ENCODE measurements around the gene TAF1D. TPM values are rescaled to one million over a fixed set of nuclear protein-coding genes. Genes with fewer than 3 reads are reported as not detected.

TAF1D gene
- total RNA-seq, 3 donors from 2014 or later (not counting 1 experiment from before 2014, with no cell fraction given), result 76.3 to 110 (median 109) TPM

DNA sequence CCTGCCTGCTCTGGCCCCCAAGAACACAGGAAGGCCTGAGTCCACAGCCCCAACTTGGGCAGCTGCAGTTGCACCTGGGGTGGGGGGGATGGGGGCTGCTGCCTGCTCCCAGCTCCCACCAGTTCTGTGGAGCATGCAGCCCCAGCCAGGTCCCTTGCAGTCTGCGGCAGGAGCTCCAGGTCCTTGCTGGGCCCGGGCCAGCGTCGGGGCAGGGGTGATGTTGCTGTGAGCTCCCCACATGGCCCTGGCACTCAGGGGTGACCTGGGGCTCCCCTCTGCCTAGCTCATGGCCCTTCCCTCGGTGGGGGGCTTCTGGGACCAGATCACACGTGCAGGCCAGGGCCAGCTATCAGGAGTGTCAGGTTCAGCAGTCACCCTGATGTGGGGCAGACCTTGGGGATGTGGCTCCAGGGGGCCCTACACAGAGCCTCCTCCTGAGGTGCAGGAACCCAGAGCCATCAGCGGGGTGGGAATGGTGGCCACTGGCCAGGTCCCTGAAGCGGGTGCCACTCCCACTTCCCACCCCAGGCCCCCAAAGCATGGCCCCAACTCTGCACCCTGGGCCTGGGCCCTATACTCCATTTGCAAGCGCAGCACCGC, 32.4 kb upstream of the TAF1D start:
- Mint-ChIP-seq H3K4me3 (no peak overlapping the region), H3K4me1 (no peaks in the 10 kb centered on the region), H3K9me3 (no peaks in the 10 kb centered on the region), H3K27me3 (ENCODE audit: low read depth in 2 of 2) (no peaks in the 10 kb centered on the region), H3K27ac (no peak overlapping the region), H3K36me3 (no peaks in the 10 kb centered on the region)
- no peak overlapping the region for H3K27ac ChIP-seq (ENCODE audit: low read length)
- TF ChIP-seq, protein P1, sequence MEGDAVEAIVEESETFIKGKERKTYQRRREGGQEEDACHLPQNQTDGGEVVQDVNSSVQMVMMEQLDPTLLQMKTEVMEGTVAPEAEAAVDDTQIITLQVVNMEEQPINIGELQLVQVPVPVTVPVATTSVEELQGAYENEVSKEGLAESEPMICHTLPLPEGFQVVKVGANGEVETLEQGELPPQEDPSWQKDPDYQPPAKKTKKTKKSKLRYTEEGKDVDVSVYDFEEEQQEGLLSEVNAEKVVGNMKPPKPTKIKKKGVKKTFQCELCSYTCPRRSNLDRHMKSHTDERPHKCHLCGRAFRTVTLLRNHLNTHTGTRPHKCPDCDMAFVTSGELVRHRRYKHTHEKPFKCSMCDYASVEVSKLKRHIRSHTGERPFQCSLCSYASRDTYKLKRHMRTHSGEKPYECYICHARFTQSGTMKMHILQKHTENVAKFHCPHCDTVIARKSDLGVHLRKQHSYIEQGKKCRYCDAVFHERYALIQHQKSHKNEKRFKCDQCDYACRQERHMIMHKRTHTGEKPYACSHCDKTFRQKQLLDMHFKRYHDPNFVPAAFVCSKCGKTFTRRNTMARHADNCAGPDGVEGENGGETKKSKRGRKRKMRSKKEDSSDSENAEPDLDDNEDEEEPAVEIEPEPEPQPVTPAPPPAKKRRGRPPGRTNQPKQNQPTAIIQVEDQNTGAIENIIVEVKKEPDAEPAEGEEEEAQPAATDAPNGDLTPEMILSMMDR (IDR thresholded peaks at IDR 0.05), result no peak
- no peak overlapping the region for H3K4me3 ChIP-seq (ENCODE audit: low read length)
- no peaks in the 10 kb centered on the region for H3K4me1 ChIP-seq (ENCODE audit: control insufficient read depth, insufficient read depth, low read length)
- 95% methylated on average over 10 of the region's 10 CpGs for WGBS (ENCODE audit: insufficient coverage)
- no peaks in the 10 kb centered on the region for H3K36me3 ChIP-seq (ENCODE audit: control insufficient read depth, insufficient read depth, low read length)
- peaks cover 3% of the 10 kb centered on the region for H3K9me3 ChIP-seq (ENCODE audit: control insufficient read depth, insufficient read depth, low read length)
- ATAC-seq (no peak), DNase-seq (no peak)
- no peaks in the 10 kb centered on the region for H3K27me3 ChIP-seq (ENCODE audit: control insufficient read depth, insufficient read depth, low read length)
- intact Hi-C loops (cut with micrococcal nuclease), result no loop called here

GRCh38 chr11:93773045-93773477, 31.8 kb upstream of the TAF1D start:
- no peak overlapping the region for H3K27ac ChIP-seq (ENCODE audit: low read length)
- H3K9me3 ChIP-seq (ENCODE audit: control insufficient read depth, insufficient read depth, low read length), result peaks cover 3% of the 10 kb centered on the region
- 96% methylated on average over 3 of the region's 3 CpGs for WGBS (ENCODE audit: insufficient coverage)
- Mint-ChIP-seq H3K4me1 (no peaks in the 10 kb centered on the region), H3K27ac (no peak overlapping the region), H3K4me3 (no peak overlapping the region), H3K36me3 (no peaks in the 10 kb centered on the region), H3K27me3 (ENCODE audit: low read depth in 2 of 2) (no peaks in the 10 kb centered on the region), H3K9me3 (no peaks in the 10 kb centered on the region)
- DNase-seq, result no peak
- no peaks in the 10 kb centered on the region for H3K4me1 ChIP-seq (ENCODE audit: control insufficient read depth, insufficient read depth, low read length)
- intact Hi-C loops (cut with micrococcal nuclease), result no loop called here
- no peaks in the 10 kb centered on the region for H3K27me3 ChIP-seq (ENCODE audit: control insufficient read depth, insufficient read depth, low read length)
- no peak for ATAC-seq
- no peak overlapping the region for H3K4me3 ChIP-seq (ENCODE audit: low read length)
- TF ChIP-seq, protein P1 (IDR thresholded peaks at IDR 0.05), result no peak
- no peaks in the 10 kb centered on the region for H3K36me3 ChIP-seq (ENCODE audit: control insufficient read depth, insufficient read depth, low read length)

GRCh38 chr11:93772123-93772522, 30.8 kb upstream of the TAF1D start:
- H3K27ac Mint-ChIP-seq, result no peak overlapping the region
- no peaks in the 10 kb centered on the region for H3K36me3 Mint-ChIP-seq
- no peak for DNase-seq
- no peaks in the 10 kb centered on the region for H3K27me3 Mint-ChIP-seq (ENCODE audit: low read depth in 2 of 2)
- ATAC-seq, result no peak
- H3K27me3 ChIP-seq (ENCODE audit: control insufficient read depth, insufficient read depth, low read length), result no peaks in the 10 kb centered on the region
- no peaks in the 10 kb centered on the region for H3K4me1 ChIP-seq (ENCODE audit: control insufficient read depth, insufficient read depth, low read length)
- H3K4me3 ChIP-seq (ENCODE audit: low read length), result no peak overlapping the region
- TF ChIP-seq, protein P1 (IDR thresholded peaks at IDR 0.05), result no peak
- H3K9me3 ChIP-seq (ENCODE audit: control insufficient read depth, insufficient read depth, low read length), result peaks cover 3% of the 10 kb centered on the region
- no peak overlapping the region for H3K27ac ChIP-seq (ENCODE audit: low read length)
- H3K4me1 Mint-ChIP-seq, result no peaks in the 10 kb centered on the region
- no peak overlapping the region for H3K4me3 Mint-ChIP-seq
- intact Hi-C loops (cut with micrococcal nuclease), result no loop called here
- no peaks in the 10 kb centered on the region for H3K9me3 Mint-ChIP-seq
- no peaks in the 10 kb centered on the region for H3K36me3 ChIP-seq (ENCODE audit: control insufficient read depth, insufficient read depth, low read length)
- 97% methylated on average over 4 of the region's 4 CpGs for WGBS (ENCODE audit: insufficient coverage)

DNA sequence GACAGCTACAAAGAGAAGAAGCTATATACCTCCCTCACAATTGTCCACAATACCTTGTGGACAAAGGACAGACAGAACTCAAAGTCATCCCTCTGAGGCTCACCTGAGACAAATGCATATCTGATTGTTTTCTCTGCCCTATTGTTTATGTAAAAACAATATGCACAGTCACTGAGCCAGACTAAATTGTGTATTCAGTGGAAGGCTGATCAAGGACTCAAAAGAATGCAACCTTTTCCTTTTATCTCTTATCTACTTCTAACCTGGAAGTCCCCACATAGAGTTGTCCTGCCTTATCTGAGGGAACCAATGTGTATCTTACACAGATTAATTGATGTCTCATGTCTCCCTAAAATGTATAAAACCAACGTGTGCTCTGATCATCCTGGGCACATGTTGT, 28.9 kb upstream of the TAF1D start:
- TF ChIP-seq, protein P1 (IDR thresholded peaks at IDR 0.05), result no peak
- no peak for DNase-seq
- no peak overlapping the region for H3K4me3 Mint-ChIP-seq
- no peak overlapping the region for H3K27ac ChIP-seq (ENCODE audit: low read length)
- H3K9me3 ChIP-seq (ENCODE audit: control insufficient read depth, insufficient read depth, low read length), result peaks cover 3% of the 10 kb centered on the region
- H3K27me3 ChIP-seq (ENCODE audit: control insufficient read depth, insufficient read depth, low read length), result no peaks in the 10 kb centered on the region
- no peak for ATAC-seq
- no peaks in the 10 kb centered on the region for H3K27me3 Mint-ChIP-seq (ENCODE audit: low read depth in 2 of 2)
- peaks cover 0 to 2% of the 10 kb centered on the region in 2 donors for H3K9me3 Mint-ChIP-seq
- H3K27ac Mint-ChIP-seq, result no peak overlapping the region
- H3K36me3 ChIP-seq (ENCODE audit: control insufficient read depth, insufficient read depth, low read length), result no peaks in the 10 kb centered on the region
- H3K4me3 ChIP-seq (ENCODE audit: low read length), result no peak overlapping the region
- WGBS (ENCODE audit: insufficient coverage), result 61% methylated on average over 1 of the region's 1 CpG
- no peaks in the 10 kb centered on the region for H3K4me1 Mint-ChIP-seq
- H3K36me3 Mint-ChIP-seq, result no peaks in the 10 kb centered on the region
- intact Hi-C loops (cut with micrococcal nuclease), result no loop called here
- H3K4me1 ChIP-seq (ENCODE audit: control insufficient read depth, insufficient read depth, low read length), result no peaks in the 10 kb centered on the region

Measured in natural killer cell (primary cell).